ENCODE results near the gene KLF7. TPM values are rescaled to one million over a fixed set of nuclear protein-coding genes. Genes with fewer than 3 reads are reported as not detected.

The KLF7 gene
- total and polyA plus RNA-seq, 2 donors (not counting 3 experiments of a cell fraction or from before 2014, with no cell fraction given), result 32.8 to 42.9 TPM

DNA sequence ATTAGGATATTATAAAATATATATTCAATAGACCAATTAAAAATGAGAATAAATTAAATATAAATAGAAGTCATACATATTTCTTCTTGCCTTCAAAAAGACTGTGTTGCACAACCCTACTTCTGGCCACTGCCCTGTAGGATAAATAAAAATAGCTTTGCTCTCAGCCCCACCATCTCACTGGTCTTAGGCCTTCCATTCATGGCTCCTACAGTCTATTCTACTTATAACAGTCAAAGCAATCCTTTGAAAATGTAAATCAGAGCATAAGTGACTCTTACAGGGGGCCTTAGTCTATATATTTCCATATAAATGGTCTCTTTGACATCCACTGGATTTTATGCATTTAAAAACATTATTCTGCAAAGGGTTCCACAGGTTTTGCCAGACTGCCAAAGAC, 72.9 kb downstream of the KLF7 start:
- DNase-seq (ENCODE audit: low read depth, low spot score) (no peak), FAIRE-seq (no peak)
- ChIA-PET CTCF (no interaction called here), POLR2A (no interaction called here)
- no peaks in the 10 kb centered on the region for H3K27me3 ChIP-seq (ENCODE audit: control insufficient read depth in 2 of 2, insufficient read depth in 2 of 2, low read length in 2 of 2)
- H4K20me1 ChIP-seq (replicated peaks; ENCODE audit: control insufficient read depth, extremely low read depth, insufficient read depth, low read length), result no peaks in the 10 kb centered on the region
- BruUV-seq (replicated peaks), result no TSS peak
- peaks cover 2 to 4% of the 10 kb centered on the region in 2 experiments for H3K36me3 ChIP-seq (ENCODE audit: control insufficient read depth in 2 of 2, extremely low read depth in 1 of 2, insufficient read depth in 2 of 2, low read length in 2 of 2)
- H3K9me3 ChIP-seq (replicated peaks; ENCODE audit: control insufficient read depth, insufficient read depth, low read length), result no peaks in the 10 kb centered on the region
- no peak overlapping the region for H3K4me3 ChIP-seq (replicated peaks in 1 of 3; ENCODE audit: insufficient read depth in 1 of 3, low read depth in 1 of 3, low read length in 3 of 3)
- H2AFZ ChIP-seq (ENCODE audit: low read depth, low read length), result no peak overlapping the region
- H3K27ac ChIP-seq (ENCODE audit: insufficient read depth, low read depth, low read length), result no peak overlapping the region
- peaks cover 12% of the 10 kb centered on the region for H3K4me1 ChIP-seq (ENCODE audit: control insufficient read depth, extremely low read depth, insufficient read depth, low read length)
- dilution Hi-C loops (cut with MboI; ENCODE audit: extremely low pct_ligation_motif_present, low sequenced_read_pairs), result no loop called here
- peaks cover 81% of the 10 kb centered on the region for H3K79me2 ChIP-seq (ENCODE audit: control insufficient read depth, insufficient read depth, low read length)
- no peak overlapping the region for H3K9ac ChIP-seq (replicated peaks; ENCODE audit: extremely low read depth, insufficient read depth, low read length)
- intact Hi-C loops (cut with micrococcal nuclease), result loop anchor here (10.0 kb wide), 1 partner anchor 398 kb away; no protein-coding TSS in a partner anchor
- TF ChIP-seq, protein P1, sequence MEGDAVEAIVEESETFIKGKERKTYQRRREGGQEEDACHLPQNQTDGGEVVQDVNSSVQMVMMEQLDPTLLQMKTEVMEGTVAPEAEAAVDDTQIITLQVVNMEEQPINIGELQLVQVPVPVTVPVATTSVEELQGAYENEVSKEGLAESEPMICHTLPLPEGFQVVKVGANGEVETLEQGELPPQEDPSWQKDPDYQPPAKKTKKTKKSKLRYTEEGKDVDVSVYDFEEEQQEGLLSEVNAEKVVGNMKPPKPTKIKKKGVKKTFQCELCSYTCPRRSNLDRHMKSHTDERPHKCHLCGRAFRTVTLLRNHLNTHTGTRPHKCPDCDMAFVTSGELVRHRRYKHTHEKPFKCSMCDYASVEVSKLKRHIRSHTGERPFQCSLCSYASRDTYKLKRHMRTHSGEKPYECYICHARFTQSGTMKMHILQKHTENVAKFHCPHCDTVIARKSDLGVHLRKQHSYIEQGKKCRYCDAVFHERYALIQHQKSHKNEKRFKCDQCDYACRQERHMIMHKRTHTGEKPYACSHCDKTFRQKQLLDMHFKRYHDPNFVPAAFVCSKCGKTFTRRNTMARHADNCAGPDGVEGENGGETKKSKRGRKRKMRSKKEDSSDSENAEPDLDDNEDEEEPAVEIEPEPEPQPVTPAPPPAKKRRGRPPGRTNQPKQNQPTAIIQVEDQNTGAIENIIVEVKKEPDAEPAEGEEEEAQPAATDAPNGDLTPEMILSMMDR (IDR thresholded peaks at IDR 0.05; ENCODE audit: extremely low read depth in 1 of 2, insufficient read depth in 1 of 2, low read depth in 1 of 2, low read length in 2 of 2), result no peak
- TF ChIP-seq EZH2 (IDR thresholded peaks at IDR 0.05; ENCODE audit: borderline replicate concordance, low read depth, low read length, severe bottlenecking) (no peak), POLR2A (IDR thresholded peaks at IDR 0.05; ENCODE audit: low read depth, low read length) (no peak), POLR2AphosphoS5 (IDR thresholded peaks at IDR 0.05; ENCODE audit: insufficient read depth, low read depth, low read length) (no peak), MYC (IDR thresholded peaks at IDR 0.05; ENCODE audit: low read depth, low read length) (no peak), FOS (IDR thresholded peaks at IDR 0.05; ENCODE audit: borderline replicate concordance, insufficient read depth, low read length) (no peak), GATA2 (IDR thresholded peaks at IDR 0.05; ENCODE audit: insufficient read depth, insufficient read length, low read depth, low read length) (no peak), JUN (IDR thresholded peaks at IDR 0.05; ENCODE audit: borderline replicate concordance, insufficient read depth, insufficient read length, low read depth) (no peak)
- TF ChIP-seq, protein P2, sequence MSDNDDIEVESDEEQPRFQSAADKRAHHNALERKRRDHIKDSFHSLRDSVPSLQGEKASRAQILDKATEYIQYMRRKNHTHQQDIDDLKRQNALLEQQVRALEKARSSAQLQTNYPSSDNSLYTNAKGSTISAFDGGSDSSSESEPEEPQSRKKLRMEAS (IDR thresholded peaks at IDR 0.05; ENCODE audit: insufficient read depth, insufficient read length), result no peak
- no peak overlapping the region for H3K4me2 ChIP-seq (ENCODE audit: insufficient read depth, low read length)
- no peaks in the 10 kb centered on the region for H3K9me1 ChIP-seq (replicated peaks; ENCODE audit: control insufficient read depth, extremely low read depth, insufficient read depth, low read length)
